GM20431 (cell line): ENCODE data around the gene DNAH11.
"Not testable (repeated sequence)": the region's sequence is repeated elsewhere in the genome, so short reads cannot be mapped to it uniquely, and the experiment has no call there.

Experiments
- in situ Hi-C: fragments of 300-500 bp; cut with MseI, MboI; formaldehyde crosslinking; loops from one replicate; pipeline ENCODE4 v1.15.0; 2020; ENCODE audit warnings: low sequenced_read_pairs; ENCODE audit not compliant: unreplicated experiment

The DNAH11 gene

DNA sequence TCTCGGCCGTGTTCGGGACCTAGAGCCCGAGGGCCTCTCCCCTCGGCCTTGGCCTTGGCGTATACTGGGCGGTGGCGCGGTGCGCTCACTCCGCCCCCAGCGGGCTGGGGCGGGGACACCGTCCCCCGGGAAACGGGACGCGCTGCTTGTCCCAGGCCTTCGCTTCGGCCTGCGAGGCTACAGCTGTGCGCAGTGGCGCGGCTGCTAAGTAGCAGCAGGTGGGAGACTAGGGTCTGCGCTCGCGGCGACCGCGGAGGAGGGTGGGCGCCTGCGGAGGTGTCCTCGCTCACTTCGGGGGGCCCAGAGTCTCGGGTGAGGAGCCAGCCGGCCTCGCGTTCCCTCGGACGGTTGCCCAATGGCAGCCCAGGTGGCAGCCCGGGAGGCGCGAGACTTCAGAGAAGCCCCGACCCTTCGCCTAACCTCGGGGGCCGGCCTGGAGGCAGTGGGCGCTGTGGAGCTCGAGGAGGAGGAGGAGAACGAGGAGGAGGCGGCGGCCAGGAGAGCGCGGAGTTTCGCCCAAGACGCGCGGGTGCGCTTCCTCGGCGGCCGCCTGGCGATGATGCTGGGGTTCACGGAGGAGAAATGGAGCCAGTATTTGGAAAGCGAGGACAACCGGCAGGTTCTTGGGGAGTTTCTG, at the start of gene DNAH11:
DNAH11 (plus strand) TSS at position 149 of the 637 bp plus-strand sequence; CDS start at position 356, 207 bp downstream.
- in situ Hi-C loops = no loop called here

GRCh38 chr7:21495731-21496130, 47.1 kb upstream of the DNAH11 start:
- in situ Hi-C loops = no loop called here

- in situ Hi-C loops = no loop called here
Observed at GRCh38 chr7:21497072-21497471, 45.8 kb upstream of the DNAH11 start.

DNA sequence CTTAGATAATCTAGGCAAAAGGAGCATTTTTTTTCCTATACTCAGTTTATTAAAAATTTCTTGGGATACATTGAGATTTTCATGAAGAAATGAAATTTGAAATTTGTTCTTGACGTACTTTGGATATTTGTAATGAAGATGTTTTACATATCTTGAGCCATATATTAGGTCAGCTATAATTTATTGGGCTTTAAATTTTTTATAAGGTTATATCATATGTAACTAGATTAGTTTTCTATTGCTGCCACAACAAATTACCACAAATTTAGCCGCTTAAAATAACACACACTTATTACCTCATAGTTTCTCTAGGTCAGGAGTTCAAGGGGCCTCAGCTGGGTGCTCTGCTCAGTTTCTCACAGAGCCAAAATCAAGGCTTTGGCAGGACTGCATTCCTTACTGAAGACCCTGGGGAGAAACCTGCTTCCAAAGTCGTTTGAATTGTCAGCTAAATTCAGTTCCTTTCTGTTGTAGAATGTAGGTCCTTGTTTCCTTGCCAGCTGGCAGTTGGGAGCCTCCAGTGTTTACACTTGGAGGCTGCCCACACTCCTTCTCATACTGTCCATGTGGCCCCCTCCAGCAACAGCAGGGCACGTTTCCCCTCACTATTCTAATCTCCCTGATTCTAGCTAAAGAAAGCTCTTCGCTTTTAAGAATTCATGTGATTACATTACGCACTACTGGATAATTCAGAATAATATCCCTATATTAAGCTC, 42.6 kb upstream of the DNAH11 start:
- in situ Hi-C loops = loop anchor here (25.0 kb wide), 1 partner anchor 238 kb away; no protein-coding TSS in a partner anchor

- in situ Hi-C loops = loop anchor here (25.0 kb wide), 1 partner anchor 242 kb away; no protein-coding TSS in a partner anchor
Observed at GRCh38 chr7:21504021-21504420, 38.8 kb upstream of the DNAH11 start.

- in situ Hi-C loops = loop anchor here (25.0 kb wide), 1 partner anchor 245 kb away; no protein-coding TSS in a partner anchor
Observed at GRCh38 chr7:21507627-21508343, 35.1 kb upstream of the DNAH11 start.

GRCh38 chr7:21508538-21508937, 34.3 kb upstream of the DNAH11 start:
- in situ Hi-C loops = loop anchor here (25.0 kb wide), 1 partner anchor 246 kb away; no protein-coding TSS in a partner anchor

GRCh38 chr7:21514062-21514461, 28.8 kb upstream of the DNAH11 start:
- in situ Hi-C loops = loop anchor here (25.0 kb wide), 1 partner anchor 252 kb away; no protein-coding TSS in a partner anchor

DNA sequence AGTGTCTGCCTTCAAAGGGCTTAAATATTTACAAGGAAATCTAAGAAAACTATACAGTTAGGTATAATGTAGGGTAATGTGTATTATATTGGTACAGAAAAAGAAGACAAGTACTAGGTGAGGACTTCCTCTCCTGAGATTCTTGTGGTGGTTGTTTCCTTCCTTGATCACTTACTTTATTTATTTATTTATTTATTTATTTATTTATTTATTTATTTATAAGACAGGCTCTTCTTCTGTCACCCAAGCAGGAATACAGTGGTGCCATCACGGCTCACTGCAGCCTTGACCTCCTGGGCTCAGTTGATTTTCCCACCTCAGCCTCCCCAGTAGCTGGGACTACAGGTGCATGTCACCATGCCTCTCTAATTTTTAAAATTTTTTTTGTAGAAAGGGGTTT, 18.2 kb upstream of the DNAH11 start:
- in situ Hi-C loops = loop anchor here (25.0 kb wide), 1 partner anchor 262 kb away; no protein-coding TSS in a partner anchor

- in situ Hi-C loops = no loop called here
Observed at GRCh38 chr7:21526007-21526406, 16.8 kb upstream of the DNAH11 start.

DNA sequence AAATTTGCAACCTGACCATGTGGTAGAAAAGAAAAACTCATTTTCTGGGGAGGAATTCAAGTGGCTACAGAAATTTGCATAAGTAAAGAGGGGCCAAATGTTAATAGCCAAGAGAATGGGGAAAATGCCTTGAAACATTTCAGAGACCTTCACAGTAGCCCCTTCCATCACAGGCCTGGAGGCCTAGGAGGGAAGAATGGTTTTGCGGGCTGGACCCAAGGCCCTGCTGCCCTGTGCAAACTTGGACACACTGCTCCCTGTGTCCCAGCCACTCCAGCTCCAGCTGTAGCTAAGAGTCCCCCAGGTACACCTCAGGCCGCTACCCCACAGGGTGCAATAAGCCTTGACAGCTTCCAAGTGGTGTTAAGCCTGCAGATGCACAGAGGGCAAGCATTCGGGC, 16.4 kb upstream of the DNAH11 start:
- in situ Hi-C loops = no loop called here

GRCh38 chr7:21532485-21532884, 10.4 kb upstream of the DNAH11 start:
- in situ Hi-C loops = not testable (repeated sequence)

DNA sequence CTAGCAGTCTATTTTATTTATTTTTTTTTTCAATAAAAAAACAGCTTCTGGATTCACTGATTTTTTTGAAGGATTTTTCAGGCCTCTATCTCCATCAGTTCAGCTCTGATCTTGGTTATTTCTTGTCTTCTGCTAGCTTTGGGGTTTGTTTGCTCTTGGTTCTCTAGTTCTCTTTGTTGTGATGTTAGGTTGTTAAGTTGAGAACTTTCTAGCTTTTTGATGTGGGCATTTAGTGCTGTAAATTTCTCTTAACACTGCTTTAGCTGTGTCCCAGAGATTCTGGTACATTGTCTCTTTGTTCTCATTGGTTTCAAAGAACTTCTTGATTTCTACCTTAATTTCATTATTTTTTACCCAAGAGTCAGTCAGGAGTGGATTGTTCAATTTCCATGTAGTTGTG, 9.2 kb upstream of the DNAH11 start:
- in situ Hi-C loops = not testable (repeated sequence)

DNA sequence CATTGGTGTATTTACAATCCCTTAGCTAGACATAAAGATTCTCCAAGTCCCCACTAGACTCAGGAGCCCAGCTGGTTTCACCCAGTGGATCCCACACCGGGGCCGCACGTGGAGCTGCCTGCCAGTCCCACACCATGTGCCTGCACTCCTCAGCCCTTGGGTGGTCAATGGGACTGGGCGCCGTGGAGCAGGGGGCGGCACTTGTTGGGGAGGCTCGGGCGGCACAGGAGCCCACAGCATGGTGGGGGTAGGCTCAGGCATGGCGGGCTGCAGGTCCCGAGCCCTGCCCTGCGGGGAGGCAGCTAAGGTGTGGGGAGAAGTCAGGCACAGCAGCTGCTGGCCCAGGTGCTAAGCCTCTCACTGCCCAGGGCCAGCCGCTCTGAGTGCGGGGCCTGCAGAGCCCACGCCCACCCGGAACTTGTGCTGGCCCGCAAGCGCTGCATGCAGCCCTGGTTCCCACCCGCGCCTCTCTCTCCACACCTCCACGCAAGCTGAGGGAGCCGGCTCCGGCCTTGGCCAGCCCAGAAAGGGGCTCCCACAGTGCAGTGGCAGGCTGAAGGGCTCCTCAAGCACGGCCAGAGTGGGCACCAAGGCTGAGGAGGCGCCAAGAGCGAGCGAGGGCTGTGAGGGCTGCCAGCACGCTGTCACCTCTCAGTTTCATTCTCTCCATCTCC, 6.3 kb upstream of the DNAH11 start:
- in situ Hi-C loops = not testable (repeated sequence)

- in situ Hi-C loops = no loop called here
Observed at GRCh38 chr7:21538936-21539495, 3.8 kb upstream of the DNAH11 start.

- in situ Hi-C loops = no loop called here
Observed at GRCh38 chr7:21543528-21544302, 876 bp downstream of the DNAH11 start.

DNA sequence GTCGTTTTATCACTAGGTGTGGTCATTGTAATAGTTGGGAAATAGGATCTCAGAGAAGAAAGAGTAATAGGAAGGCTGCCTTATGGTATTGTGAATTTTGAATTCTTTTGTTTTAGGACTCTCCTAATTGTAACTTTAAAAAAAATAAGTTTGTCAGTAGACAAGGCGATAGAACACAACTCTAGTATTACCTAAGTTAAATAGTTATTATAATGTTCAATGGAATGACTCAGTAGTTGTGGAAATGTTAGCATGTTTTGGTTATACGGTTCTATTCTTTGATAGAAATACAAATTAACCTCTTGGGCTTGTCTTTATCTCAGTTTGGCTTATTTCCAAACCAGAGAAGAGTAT, 1.4 kb downstream of the DNAH11 start:
- in situ Hi-C loops = no loop called here

DNA sequence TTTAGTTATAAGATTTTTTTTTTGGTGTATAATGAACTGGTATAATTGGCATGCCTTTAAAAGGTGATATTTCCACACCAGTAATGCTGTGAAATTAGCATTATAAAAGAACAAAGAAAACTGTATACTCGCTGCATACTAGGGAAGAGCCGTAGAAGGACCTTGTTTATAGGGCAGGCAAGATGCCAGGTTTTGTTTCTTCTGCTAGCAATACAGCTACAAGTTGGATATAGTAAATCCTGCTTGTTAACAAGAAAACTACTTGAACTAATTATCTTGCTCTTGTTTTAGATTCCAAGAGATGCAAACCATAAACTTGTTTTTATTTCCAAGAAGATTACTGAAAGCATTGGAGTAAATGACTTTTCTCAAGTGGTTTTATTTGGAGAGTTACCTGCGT, 1.9 kb downstream of the DNAH11 start:
- in situ Hi-C loops = no loop called here

DNA sequence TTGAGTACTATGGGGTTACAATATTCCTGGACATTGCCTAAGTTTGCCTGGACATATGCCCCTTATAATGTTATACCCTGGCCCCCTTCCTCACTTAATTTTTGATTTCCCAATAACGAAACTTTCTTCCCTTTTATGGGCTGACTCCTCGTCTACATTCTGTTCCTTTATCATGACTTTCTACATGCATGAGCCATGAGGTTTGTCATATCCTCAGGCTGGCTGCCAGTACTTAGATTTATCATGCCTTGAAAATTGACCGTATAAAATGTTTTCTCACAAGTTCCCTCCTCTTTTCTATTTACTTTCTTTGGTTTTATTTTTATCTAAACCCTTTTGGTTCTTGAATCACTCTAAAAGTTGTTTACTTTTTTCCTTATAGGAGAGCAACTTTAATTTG, 4.7 kb downstream of the DNAH11 start:
- in situ Hi-C loops = no loop called here
